ENCODE measurements around the gene ZBTB18.

Gene ZBTB18

DNA sequence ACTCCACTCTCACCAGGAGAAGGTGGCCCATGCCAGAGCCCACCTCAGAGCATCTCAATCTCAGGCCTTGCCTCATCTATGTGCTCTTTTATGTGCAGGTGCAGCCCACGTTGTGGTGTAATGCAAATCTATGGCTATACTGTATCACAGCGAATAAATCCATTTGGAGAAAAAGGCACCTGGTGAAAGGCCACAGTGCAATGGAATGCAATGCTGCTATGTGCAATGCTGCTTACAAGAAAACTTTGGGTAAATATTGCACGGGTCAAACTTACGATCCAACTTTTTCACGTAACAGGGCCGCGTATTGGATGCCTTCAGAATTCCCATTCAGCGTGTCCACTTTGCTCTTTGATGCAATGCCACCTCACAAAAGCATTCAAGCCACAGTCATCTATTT lies 13.5 kb downstream of the ZBTB18 start:
- DNase-seq = no peak

DNA sequence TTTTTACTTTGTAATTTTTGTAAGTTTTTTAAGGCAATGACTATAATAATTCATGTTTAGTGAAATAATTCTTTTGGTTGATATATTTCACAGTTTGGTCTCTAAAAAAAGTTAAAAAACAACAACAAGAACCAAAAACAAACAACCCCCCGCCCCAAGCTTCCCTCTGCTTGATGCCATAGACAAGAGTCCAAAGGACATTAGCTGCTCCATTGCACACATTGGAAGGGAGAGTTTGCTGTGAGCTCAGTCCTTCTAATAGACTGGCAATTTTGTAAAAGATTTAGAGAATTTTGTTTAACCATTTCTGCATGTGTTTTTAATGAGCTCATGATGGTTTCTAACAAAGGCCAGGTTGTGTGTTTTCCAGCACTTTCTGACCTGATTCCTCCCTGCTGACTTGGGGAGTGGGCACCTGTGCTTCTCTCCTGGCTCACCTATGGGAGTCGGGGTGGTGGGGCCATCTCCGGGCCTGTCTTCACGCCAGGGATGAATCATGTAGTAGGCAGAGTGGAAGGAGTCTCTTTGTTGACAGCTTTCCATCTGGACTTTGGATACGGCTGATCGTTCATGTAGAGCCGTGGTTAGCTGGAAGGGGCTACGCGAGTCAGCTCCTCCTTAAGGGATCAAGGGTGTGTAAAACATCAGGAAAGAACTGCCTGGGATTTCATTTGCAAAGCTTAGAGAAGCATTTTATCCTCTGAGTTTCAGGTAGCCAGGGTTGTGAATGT lies 14.1 kb downstream of the ZBTB18 start:
- no peak for DNase-seq

DNA sequence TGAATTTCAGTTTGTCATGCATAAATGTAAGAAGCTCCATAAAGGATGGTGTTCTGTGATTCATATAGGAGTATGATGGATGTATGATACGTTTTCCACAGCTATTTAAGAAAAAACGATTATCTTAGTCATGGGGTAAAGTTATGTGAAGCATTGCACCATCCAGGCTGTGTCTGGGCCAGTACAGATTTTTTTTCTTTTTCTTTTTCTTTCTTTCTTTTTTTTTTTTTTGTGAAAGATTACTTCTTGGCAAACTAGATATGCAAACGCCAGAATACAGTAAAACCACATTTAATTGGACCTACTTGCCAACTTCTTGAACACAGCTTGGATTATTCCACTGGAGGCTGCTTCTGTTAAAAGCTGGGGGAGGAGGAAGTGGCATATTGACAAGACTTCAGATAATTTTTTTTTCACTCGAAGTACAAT lies 14.9 kb downstream of the ZBTB18 start:
- DNase-seq = no peak

DNA sequence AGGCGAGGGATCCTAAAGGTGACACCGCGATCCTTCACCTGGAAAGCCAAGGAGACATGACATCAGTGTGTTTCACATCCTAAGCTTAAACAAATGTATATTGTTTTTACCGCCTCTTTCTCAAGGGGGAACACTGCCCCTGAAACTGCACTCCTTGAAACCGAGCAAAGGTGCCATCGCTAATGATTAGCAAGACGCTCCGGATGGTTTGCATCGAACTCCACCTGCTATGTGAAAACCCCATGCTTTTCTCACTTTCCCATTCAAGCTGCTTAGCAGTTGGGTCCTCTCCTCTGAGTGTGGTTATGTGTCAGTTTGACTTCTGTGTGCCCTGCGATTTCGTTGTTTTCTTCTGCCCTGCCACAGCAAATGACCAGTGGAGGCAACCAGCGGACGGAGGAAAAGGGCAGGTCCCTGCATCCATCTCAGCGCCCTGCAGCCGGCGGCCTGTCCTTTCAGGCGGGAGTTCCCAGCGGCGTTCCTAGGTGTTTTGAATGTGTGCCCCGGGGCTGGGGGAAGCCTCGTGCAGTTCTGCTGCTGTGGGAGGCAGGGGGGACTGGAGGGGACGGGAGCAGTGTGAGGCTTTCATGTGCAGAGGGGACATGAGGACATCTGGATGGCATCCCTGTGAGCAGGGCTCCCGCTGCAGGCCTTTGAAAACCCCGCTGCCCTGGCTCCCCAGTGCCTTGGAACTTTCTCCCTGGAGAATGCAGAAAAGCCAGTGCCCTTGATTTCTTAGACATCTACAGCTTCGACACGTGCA lies 16.1 kb downstream of the ZBTB18 start:
- DNase-seq = no peak

- no peak for DNase-seq
Observed at GRCh38 chr1:244067893-244068292, 16.8 kb downstream of the ZBTB18 start.

- no peak for DNase-seq
Observed at GRCh38 chr1:244068567-244068966, 17.5 kb downstream of the ZBTB18 start.

- no peak for DNase-seq
Observed at GRCh38 chr1:244069326-244069898, 18.3 kb downstream of the ZBTB18 start.

- no peak for DNase-seq
Observed at GRCh38 chr1:244074559-244075171, 23.6 kb downstream of the ZBTB18 start.

DNA sequence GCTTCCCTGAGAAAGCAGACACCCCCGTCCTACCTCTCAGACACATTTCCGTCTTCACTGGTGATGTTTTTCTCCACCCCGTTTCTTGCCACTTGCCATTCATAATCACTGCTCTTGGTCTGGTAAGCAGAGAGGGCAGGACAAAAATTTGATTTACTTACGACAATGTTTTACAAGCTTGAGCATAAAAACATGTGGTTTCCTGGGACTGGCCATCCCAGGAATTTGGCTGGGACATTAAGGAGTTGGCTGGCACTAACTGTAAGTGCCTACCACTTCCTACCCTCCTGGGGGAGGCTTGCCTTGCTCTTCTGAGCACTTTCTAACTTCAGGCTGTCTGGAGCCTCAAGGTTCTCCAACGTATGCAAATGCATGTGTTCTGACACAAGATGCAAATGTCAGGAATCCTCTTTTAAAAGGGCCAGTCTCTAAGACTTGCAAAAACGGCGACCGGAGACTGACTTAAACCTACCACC lies 24.2 kb downstream of the ZBTB18 start:
- no peak for DNase-seq

DNA sequence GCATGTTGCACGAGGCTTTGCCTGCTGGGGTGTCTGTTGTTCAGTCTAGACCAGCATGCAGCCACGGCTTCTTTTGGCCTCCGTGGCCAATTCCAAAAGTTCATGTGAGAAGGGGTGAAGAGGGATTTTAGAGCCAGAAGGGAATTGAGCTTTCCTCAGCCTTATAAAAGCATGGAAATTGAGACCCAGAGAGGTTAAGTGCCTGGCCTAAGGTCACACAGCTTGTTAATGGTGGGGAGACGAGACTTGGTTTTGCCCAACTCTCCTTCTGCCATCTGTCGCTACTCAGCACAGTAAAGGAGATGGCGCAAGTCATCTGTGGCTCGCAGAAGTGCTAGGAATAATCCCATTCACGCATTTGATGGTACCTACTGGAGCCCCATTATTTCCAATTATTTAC lies 25.7 kb downstream of the ZBTB18 start:
- no peak for DNase-seq

GRCh38 chr1:244077473-244078220 lies 26.6 kb downstream of the ZBTB18 start:
- no peak for DNase-seq

DNA sequence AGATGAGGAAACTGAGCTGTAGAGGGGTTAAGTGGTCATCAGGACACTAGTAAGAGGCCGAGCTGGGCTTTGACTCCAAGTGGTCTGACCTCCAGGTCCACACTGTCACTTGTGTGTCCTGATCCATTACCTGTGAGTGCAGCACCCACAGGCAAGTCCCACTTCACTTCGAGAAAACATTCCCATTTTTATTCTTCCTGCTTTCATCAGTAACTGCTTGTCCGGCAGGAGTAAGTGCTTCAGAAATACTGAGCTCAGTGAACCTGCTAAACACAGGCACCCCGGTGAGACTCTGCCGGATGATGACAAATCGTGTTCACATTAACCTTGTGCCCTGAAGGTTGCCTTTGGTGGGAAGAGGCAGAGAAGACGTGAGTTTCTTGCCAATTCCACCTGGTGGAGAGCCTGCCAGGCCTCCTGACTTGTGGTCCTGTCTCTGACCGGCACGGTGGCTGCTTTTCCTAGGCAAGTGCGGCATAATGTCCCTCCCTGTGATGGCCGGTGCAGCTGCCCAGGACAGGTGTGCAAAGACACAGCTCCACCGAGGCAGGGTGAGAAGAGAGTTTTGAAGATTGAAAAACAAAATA lies 29.4 kb downstream of the ZBTB18 start:
- DNase-seq = no peak

GRCh38 chr1:244082969-244083368 lies 31.9 kb downstream of the ZBTB18 start:
- DNase-seq = no peak

DNA sequence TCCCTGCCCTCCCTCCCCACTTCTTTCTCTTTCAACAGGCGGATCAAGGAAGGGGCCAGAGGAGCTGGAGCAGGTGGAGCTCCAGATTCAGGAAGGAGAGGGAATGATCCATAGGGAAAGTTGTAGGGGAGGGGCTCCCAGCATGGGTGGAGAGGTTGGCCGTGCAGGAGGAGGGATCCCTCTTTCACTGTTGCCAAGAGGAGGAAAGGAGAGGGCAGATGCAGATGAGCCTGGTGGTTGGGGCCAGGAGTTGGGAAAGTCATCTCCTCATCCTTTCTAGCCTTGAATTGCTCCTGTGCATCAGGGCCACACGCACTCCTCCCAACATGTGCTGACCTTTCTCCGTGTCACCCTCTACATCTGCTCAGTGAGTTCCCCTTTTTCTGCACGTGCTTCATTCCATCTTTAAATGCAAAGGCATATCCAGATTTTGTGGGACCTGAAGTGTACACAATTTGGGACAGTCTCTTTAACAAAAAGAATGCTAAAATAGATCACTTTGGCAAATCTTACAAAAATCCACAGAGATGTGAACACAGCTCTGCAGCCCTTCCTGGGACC lies 32.4 kb downstream of the ZBTB18 start:
- DNase-seq = no peak

DNA sequence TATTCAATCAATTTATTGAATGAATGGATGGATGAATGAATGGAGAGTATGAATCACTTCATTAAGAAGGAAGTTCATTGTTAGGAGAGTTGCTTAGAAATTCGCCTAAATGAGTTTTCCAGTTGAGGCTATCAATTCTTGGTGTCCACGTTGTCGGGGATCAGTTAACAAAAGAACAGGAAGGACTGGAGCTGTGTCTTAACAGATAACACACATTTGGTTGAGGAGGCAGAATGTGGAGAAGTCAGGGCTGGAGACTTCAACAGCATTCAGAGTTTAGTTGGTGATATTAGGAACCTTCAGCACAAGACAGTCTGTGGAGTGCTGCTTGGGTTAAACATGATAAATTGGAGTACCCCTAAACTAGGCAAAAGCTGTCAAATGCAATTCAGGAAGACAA lies 33.7 kb downstream of the ZBTB18 start:
- no peak for DNase-seq

GRCh38 chr1:244085891-244086290 lies 34.8 kb downstream of the ZBTB18 start:
- DNase-seq = no peak

DNA sequence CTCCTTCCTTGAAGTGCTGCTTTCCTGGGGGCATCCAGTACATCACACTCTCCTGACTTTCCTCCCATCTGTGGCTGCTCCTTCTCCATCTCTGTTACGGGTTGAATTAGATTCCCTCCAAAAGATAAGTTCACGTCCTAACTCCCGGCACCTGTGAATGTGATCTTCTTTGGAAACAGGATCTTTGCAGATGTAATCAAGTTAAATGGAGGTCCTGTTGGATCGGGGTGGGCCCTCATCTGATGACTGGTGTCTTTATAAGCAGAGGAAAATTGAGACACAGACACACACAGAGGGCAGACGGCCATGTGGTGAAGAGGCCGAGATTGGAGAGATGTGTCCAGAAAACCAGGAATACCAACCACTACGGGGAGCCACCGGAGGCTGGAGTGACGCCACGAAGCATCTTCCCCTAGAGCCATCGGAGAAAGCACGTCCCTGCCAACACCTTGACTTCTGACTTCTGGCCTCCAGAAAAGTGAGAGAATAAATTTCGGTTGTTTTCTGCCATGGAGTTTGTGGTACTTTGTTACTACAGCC lies 36.0 kb downstream of the ZBTB18 start:
- no peak for DNase-seq

- no peak for DNase-seq
Observed at GRCh38 chr1:244087611-244088010, 36.5 kb downstream of the ZBTB18 start.

- no peak for DNase-seq
Observed at GRCh38 chr1:244088161-244088560, 37.1 kb downstream of the ZBTB18 start.

- DNase-seq = no peak
Observed at GRCh38 chr1:244089561-244089960, 38.5 kb downstream of the ZBTB18 start.

DNA sequence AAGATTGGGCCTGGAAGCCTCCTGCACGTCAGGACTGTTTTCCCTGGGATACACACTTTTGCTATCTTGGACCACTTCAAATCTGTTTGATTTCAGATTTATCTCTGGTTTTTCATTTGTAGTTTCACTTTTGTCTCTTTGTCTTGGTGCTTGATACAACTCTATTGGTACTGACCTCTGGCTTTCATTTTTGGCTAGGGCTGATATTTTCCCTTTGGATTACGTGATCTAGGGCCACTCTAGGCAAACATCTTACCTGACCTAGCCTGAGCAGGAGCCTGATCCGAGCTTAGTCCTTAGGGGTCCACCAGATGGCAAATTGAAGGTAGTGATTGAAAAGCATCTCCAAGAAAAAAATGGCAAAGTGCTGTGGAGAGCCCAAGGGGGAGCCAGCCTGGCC lies 39.6 kb downstream of the ZBTB18 start:
- DNase-seq = no peak

Data from SHP77 treated with DMSO at 0.1 percent for 48 hours (cell line).